NOMO-1 (cell line): ENCODE measurements around the gene TESMIN.
A peak's percentile ranks its signal among the peaks of the same experiment; 100 is the strongest.

Experiments used
- DNase-seq, 2 experiments: peaks; one replicate each; lab custom pipeline; 2025; ENCODE audit not compliant: unreplicated experiment in 2 of 2; lab: John Stamatoyannopoulos, UW

Gene TESMIN, protein sequence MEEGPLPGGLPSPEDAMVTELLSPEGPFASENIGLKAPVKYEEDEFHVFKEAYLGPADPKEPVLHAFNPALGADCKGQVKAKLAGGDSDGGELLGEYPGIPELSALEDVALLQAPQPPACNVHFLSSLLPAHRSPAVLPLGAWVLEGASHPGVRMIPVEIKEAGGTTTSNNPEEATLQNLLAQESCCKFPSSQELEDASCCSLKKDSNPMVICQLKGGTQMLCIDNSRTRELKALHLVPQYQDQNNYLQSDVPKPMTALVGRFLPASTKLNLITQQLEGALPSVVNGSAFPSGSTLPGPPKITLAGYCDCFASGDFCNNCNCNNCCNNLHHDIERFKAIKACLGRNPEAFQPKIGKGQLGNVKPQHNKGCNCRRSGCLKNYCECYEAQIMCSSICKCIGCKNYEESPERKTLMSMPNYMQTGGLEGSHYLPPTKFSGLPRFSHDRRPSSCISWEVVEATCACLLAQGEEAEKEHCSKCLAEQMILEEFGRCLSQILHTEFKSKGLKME

DNA sequence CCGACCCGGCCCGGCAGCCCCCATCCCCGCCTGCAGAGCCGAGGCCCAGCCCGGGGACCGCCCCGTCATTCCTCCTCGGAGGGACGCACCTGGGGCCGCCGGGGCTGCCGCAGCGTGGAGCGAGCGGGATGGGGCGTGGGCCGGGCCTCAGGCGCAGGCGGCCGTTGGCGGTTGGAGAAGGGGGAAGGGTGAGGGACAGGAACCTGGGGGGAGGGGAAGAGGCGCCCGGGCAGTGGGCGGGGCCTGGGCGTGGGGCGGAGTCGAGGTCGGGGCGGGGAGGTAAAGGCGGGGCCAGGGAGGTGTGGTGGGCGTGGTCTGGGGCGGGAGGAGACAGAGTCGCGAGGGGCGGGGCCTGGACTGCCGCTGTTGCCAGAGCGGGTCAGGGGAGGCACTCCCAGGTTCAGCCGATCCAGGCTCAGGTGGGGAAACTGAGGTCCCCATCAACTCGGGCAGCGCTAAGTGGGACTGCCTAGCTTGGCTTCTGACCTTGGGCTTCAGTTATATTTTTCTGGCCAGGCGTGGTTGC, at the start of gene TESMIN:
TESMIN (minus strand) TSS at position 190 of the 526 bp plus-strand sequence. CDS start 860 bp downstream, outside the sequence.
- peak; percentile 82 to 97 for DNase-seq

DNA sequence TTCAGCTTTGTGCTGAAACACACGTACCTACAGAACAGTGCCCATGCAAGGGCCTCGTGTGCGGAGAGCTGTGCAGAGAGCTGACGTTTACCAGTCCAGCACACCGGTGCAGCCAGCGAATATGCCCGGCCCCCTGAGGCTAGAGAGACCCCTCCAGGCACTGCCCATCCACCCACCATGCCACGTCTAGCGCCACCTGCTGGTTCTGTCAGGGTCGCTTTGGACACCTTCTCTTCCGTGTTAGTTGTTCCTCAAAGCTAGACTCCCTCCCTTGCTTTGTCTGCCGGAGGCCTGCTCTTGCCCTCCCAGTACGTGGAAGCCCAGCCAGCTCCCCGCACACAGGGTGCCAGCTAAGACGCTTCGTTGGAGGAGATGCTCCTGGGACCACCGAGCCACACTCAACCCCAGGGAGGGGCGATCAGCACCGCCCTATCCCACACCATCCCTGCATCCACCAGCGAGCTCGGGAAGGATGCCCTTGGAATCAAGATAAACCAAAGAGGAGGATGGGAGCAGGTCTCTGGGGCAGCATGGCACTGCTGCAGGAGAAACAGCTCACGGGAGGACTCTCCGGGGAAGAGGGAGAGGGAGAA, 47.0 kb upstream of the TESMIN start:
- peak; percentile 1 to 27 for DNase-seq

DNA sequence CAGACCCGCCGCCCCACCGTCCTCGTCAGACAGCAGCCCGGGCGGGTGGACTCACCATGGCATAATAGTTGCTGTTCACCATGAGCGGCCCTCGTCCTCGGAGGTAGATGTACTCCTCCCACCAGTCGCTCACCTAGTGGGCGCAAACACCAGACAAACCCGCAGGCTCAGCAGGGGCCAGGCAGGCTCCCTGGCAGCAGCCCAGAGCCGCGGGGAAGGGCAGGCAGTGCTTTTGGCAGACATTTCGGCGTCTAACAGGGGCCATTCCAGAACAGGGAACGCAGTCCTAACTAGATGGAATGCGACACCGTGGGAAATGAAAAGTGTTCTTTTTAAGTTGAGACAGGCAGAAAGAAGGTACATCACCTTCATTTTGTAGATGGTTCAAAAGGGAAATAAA, 45.5 kb upstream of the TESMIN start:
- DNase-seq = no peak

DNA sequence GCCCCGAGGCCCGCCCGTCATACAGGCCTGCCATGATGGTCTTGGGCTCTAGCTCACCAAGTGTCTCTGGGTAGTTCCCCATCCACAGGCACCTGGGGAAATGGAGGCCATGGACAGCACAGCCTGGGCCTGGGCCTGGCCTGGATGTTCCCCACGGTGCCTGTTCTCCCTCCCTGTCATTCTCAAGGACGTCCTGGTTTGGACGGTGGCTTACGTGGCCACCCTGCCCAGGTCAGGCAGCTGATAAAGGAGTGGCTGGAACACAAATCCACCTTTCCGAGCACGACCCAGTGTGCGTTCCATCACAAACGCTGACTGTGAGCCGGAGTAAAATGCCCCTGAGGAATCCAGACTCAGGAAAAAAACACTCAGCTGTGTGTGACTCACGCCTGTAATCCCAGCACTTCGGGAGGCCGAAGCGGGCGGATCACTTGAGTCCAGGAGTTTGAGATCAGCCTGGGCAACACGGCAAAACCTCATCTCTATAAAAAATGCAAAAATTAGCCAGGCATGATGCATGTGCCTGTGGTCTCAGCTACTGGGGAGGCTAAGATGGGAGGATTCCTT, 41.2 kb upstream of the TESMIN start:
- no peak for DNase-seq

DNA sequence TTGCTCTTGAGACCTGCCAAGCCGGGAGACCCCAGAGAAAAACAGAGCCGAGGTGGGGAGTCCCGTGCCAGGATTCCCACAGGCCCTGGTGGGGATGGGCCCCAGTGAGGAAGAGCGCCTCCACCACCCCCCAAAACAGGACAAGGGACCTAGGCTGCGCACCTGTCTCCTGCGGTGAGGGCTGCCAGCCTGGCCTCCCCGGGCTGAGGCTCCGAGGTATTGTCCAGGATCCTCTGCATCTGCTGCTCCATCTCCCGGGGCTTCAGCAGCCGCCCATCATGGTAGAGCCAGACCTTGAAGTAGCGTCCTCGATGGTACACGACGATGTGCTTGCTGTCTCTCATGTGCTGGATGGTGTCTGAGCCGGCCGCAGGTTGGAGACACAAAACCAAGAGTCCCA, 33.3 kb upstream of the TESMIN start:
- no peak for DNase-seq

DNA sequence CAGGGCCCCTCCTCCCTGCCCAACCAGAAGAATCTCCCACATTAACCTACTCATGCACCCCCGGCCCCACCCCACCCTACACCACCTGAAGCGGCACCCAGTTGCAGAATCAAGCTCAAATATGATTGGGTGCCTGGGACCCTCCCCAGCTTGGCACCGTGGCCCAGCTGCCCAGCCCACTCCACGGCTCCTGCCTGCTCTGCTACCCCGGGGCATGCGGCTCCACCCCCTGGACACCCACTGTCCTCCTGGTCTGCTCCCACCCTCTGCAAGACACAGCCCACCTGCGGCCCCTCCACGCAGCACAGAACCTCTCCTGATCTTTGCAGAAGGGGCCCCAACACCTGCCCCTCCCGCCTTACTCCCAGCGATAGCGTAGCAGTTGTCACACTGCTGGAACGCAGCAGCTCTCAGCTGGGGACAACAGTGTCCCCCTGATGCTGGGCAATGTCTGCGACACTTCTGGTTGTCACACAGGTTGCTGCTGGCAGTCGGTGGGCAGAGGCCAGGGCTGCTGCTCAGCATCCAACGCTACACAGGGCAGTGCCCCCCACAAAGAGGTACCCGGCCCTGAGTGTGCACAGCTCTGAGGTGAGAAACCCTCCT, 32.0 kb upstream of the TESMIN start:
- DNase-seq = no peak

DNA sequence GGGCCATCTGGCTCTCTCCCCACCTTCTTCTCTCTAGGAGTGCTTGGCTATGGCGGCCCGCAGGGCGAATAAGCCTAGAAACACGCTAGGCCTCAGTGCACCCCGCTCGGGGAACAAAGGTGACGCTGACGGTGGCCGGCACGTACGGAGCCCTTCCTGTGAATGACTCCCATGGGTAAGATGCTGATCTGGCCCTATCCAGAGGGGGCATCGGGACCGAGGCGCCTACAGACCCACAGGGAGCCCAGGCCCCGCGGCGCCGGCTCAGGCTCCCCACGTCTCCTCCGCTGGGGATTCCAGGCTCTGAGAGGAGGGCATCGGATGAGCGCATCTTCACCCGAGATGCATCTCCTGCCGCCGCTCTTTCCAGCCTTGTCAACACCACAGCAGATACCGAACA, 31.4 kb upstream of the TESMIN start:
- no peak for DNase-seq

DNA sequence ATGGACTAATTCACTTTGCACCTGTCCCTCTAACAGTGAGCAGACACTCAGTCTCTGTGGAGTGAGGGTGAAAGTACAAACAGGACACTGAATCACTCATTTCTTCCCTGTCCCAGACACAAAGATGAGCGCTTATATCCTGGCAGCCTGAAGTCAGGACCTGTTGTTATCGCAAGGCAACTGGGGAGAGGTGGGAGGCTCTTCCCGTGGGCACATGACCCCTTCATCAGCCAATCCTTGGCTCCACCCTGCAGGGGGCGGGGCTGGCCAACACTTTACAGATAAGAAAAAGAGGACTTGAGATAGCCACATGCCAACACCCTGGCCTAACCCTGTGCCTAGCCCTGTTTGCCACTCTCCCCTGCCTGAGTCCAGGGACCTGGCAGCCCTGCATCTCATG, 29.5 kb upstream of the TESMIN start:
- no peak for DNase-seq

DNA sequence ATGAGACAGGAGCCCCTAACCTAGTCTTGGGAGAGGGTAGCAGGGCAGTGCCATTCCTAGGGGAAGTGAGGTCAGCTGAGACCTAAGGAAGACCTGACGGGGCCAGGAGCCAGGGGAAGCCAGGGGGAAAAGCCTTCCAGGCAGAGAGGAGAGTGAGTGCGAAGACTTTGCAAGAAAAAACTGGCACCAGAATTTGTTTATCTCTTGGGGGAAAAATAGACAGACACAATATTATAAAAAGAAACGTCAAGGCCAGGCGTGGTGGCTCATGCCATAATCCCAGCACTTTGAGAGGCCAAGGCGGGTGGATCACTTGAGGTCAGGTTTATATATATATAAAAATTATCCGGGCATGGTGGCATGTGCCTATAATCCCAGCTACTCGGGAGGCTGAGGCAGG, 26.9 kb upstream of the TESMIN start:
- DNase-seq = no peak

DNA sequence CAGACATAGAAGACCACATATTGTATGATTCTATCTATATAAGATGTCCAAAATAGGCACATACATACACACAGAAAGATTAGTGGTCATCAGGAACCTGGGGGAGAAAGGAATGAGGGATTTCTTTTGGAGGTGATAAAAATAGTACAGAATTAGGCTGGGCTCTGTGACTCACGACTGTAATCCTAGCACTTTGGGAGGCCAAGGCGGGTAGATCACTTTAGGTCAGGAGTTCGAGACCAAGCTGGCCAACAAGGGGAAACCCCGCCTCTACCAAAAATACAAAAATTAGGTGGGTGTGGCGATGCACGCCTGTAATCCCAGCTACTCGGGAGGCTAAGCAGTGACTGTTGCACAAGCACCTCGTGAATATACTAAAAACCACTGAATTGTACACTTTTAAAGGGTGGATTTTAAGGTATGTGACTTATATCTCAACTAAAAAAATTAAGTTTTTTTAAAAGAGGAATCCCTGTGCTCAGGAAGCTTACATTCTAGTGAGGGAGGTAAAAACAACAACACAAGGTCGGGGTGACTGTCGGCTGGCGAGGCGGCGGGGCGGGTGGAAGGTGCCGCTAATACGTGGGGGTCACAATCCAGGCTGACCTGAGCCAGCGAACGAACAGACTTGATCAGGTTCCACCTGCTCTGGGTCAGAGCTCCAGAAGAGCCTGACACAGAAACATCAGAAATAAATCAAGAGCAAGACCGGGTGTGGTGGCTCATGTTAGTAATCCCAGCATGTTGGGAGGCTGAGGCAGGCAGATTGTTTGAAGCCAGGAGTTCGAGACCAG, 25.3 kb upstream of the TESMIN start:
- no peak for DNase-seq

DNA sequence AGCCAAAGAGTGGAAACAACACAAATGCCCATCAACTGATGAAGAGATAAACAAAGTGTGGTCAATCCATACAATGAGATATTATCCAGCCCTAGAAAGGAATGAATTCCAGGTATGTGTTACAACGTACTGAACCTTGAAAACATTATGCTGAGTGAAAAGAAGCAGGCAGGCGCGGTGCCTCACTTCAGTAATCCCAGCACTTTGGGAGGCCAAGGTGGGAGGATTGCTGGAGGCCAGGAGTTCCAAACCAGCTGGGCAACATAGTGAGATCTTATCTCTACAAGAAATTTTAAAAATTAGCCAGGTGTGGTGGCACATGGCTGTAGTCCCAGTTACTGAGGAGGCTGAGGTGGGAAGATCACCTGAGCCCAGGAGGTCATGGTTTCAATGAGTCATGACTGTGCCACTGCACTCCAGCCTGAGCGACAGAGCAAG, 24.6 kb upstream of the TESMIN start:
- no peak for DNase-seq

DNA sequence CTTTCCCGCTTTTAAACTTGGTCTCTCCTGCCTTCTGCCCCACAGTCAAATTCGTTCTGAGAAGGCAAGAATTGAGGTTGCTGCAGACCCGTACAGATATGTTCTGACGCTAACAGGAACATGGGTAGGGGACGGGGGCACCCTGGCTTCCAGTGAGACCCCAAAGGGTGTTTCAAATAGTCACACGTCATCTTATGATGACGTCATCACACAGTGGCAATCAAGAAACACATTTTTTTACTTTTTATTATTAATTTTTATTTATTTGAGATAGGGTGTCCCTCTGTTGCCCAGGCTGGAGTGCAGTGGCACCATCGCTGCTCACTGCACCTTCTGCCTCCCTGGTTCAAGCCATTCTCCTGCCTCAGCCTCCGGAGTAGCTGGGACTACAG, 22.9 kb upstream of the TESMIN start:
- no peak for DNase-seq

DNA sequence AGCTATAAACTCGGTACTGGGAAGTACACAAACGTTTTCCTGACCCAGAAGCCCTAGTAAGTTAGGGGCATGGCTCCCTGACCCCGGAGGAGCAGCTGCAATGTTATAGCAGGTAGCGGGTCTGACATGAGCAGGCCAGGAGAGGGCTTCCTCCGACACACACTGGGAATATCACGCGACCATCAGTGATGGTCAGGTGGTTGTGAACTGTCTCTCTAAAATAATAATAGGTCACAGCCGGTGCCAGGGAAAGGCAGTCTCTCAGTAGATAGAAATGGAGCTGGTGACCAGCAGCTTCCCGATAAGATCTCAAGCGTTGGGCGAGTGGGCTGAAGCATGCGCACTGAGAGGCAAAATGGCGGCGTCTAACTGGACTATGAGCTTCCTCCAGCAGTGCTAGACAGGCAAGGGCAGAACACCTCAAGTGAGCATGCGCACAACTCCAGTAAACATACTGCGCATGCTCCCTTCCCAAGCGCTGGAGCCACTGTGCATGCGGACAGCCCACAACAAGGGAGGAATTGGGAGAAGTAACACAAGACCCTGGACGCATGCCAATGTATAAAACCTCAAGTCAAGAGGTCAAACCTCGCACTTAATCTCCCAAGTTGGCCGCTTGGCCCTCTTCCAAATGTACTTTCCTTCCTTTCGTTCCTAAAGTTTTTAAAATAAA, 22.3 kb upstream of the TESMIN start:
- DNase-seq = no peak

DNA sequence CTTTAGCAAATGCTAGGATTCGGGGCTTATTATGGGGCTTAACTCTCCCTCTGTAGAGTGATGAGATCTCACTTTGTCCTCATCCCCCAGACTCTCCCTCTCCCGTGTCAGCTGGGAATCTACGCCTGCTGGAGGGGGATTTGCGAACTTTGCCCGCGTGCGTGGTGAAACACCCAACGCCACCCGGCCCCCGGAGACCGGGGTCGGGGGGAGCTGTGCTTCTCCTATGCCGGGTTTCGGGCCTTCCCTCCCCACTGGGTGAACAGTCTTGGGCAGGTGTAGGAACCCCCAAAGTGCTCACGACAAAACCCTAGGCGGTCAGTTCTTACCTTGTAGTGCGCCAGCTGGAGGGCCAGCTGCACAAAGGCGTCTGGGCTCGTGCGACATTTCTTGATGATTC, 21.6 kb upstream of the TESMIN start:
- DNase-seq = no peak

DNA sequence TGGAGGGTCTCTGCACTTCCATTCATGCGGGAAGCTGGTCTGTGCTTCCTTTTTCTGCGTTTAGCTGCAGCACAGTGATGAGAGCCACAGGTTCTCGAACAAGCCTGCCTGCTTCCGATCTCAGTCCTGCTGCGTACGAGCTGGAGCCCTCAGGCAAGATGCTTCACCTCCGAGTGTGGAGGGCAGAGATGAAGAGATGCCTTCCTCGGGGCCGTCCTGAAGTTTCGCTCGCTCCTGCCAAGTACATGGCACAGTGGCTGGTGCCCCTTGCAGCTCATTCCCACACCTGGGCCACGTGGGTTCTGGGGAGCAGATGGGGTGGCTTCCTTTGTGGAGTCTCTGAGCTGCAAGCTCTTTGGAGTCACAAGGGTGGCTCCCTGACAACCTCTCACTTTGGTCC, 19.5 kb upstream of the TESMIN start:
- DNase-seq = no peak

DNA sequence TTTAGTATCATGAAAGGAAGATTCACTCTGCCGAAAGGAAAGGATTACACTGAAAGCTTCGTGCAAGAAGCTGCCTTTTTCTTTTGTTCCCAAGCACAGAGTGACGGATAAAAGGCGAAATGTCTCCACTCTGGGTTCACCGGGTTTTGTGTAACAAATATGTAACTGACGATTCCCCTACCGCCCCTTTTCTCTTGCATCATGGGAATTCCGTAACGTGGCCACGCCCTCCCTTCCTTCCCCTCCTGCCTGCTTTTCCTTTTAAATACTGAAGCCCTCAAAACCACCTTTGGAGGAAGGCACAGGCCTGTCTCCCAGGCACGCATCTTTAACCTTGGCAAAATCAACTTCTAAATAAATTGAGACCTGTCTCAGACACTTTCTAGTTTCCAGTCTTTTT, 16.4 kb upstream of the TESMIN start:
- DNase-seq = no peak

DNA sequence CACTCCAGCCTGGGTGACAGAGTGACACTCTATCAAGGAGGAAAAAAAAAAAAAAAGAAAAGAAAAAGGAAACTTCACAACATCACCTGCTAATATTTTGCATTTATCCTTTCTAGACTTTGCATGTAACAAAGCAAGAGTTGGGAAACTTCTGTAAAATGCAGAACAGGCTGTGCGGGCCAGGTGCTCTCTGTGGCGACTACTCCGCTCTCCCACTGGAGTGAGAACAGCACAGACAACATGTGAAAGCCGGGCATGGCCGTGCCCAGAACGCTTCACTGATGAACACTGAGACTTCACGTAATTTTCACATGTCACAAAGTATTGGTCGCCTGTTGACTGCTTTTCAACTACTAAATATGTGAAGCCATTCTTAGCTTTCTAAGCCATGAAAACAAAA, 15.5 kb upstream of the TESMIN start:
- no peak for DNase-seq

DNA sequence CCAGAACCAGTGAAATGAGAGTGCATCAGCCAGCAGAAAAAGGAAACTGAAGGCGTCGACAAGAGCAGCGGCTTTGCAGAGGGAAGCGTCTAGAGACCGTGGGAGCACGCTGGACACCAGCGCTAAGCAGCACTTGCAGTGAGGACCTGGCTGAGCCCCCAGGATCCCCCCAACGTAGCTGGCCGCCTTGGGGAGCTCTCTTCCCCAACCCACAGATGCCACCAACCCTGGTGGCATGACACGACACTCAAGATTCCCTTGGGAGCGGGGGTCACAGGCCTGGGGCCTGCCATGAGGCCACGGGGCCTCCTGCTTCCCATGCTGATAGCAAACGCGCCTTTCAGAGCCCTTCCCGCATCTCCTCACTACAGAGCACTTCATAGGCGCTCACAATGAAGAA, 13.4 kb upstream of the TESMIN start:
- DNase-seq = no peak

DNA sequence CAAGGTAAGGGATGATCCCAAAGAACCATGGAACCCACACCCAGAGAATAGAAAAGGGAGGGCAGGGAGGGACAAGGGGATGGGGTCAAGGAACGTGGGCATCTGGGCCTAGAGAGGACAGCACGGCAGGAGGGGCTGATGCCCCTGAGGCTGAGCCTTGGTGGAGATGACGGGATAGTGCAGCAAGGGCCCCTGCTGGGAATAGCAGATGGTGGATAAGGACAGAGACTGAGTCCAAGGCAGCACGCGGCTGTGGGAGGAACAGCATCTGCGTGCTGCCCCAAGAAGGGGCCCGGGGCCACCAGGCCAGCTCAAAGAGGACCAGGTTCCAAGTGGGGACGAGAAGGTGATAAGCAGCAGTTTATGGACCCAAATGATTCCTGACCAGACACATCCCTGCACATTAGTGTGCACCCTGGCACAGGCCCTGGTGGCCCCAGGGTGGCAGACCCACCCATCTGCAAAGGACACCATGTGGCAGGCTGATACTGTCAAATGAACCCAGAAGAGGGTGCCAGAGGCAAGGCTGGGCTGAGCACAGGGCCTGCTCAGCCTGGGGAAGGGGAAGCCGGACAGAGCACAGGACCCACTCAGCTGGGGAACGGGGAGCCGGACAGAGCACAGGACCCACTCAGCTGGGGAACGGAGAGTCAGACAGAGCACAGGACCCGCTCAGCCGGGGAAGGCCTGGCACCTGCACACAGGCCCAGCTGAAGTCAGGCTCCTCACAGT, 12.8 kb upstream of the TESMIN start:
- DNase-seq = no peak
